ENCODE measurements around the gene P2RX7.
A peak's percentile ranks its signal among the peaks of the same experiment; 100 is the strongest.

The P2RX7 gene

GRCh38 chr12:121132601-121133481 is at the start of gene P2RX7:
Gene P2RX7 (plus strand): TSS chr12:121132876. CDS start chr12:121132971, 95 bp downstream.
- peak; percentile 84 for DNase-seq

DNA sequence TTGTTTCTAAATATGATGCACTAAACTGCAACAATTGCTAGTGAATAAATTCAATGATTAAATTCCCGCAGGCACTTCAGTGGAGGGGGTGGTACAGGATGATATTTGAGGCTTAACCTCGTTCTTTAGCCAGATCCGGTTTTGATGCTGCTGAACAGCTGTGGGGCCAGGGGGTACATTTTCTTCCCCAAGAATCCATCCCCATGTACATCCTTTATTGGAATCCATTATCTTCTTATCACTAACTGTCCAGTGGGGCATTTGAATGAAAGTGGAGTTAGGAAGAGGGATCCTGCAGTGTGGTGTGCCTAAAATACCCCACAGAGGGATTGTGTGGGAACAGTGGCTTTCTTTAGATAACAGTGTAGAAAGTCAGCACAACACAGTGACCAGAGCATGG is 48.4 kb upstream of the P2RX7 start:
- no peak for DNase-seq

DNA sequence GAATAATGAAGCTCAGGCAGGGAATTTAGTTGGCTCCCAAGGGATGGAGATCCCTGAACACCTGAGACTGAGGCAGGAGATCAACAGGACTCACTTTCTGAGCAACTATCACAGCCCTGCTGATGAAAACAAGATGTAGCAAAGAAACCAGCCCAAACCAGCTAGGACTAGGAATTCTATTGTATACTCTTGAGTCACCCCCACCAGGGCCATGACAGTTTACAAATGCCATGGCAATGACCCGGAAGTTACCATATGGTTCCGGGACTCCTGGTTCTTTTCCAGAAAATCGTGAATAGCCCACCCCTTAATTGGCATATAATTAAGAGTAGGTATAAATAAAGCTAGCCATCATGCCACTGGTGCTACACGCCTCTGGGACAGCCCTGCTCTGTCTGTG is 47.6 kb upstream of the P2RX7 start:
- peak; percentile 23 for DNase-seq

GRCh38 chr12:121085506-121086353 is 46.9 kb upstream of the P2RX7 start:
- DNase-seq: peak; percentile 49

DNA sequence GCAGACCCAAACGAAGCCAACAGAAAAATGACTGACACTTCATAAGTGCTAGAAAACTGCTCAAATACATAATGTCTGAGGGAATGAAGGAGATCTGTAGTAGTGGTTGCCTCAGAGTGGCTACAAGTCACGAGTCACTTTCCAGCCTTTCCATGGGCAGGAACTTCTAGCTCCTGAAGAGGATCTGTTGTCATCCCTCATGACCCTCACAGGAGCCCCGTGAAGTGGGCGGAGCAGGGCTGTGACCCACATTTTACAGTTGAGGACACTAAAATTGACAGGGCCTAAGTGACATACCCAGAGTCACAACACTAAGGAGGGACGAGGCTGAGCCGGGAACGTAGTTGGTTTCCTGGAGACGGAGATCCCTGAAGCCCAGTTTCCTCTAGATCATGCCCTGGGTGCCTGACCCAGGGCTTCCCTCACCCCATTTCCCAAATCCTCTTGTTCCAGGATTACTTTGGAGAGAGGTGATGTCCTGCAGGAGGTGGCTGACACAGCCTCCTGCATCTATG is 45.8 kb upstream of the P2RX7 start:
- DNase-seq: no peak

DNA sequence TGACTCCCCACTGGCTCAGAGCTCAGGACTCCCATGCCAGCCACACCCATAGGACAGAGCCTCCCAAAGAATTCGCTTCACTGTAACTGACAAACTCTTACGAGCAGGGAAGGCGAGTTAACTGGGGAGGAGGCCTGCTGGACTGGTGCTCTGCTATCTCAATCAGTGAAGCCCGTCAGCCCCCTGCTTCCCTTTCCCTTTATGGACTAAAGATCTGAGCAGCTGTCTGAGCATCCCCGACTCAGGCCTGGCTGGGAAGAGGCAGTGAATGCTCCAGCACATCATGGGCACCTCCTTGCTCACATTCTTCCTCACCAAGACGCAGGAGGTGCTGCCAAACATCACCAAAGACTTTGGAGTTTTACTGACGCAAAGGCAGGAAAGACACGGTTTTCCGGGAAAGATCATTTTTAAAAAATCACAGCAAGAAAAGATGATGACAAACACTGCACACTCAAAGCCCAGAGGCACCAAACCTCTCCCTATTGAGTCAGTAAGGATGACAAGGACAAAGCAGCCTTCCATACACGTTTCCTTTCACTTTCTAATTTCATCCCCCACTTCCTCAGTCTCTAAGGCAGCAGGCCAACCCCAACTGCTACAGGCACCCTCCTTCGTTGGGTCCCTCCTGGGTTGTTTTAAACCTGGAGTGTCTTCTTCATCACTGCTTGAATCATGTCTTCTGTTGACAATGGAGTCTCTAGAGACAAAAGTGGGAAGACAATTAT is 45.0 kb upstream of the P2RX7 start:
- DNase-seq: no peak

- DNase-seq: peak; percentile 29
Measured at GRCh38 chr12:121088195-121088585, 44.5 kb upstream of the P2RX7 start.

- peak; percentile 64 for DNase-seq
Measured at GRCh38 chr12:121089031-121089812, 43.5 kb upstream of the P2RX7 start.

GRCh38 chr12:121089813-121090430 is 42.8 kb upstream of the P2RX7 start:
- DNase-seq: peak; percentile 49

DNA sequence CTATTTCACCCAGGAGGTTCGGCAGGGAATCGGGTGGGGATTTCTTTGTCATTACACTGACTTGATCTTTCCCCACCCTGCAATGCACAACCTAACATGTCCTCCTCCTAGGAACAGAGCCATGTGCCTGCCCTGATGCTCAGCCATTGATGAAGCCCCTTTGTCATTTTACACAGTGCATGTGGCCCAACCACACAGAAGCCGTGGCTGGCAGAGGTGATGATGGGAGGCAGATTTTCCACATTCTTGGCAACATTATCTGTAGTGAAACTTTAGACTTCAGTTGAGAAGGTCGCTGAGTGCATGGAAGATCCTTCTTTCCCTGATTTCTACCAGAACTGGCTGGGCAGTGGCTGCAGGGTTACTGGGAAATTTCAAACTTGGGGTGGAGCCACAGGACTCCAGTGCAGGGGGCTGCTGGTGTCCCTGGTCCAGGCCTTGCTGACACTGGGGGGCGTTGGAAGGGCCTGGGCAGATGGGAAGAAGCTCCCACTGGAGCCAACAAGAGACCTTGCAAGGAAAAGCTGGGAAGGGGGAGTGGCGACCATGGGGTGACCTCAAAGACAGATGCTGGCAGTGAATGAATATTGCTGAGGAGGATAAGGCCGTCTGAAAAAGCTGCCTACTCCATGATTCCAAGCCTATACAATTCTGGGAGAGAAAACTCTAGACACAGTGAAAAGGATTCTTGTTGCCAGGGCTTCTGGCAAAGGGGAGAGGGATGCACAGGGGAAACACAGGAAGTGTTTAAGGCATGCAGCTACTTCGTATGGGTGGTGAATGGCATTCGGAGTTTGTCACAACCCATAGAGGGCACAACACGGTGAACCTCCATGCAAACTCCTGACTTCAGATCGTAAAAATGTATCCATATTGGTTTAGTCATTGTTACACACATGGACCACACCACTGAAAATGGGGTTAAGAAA is 41.8 kb upstream of the P2RX7 start:
- peak; percentile 46 for DNase-seq

DNA sequence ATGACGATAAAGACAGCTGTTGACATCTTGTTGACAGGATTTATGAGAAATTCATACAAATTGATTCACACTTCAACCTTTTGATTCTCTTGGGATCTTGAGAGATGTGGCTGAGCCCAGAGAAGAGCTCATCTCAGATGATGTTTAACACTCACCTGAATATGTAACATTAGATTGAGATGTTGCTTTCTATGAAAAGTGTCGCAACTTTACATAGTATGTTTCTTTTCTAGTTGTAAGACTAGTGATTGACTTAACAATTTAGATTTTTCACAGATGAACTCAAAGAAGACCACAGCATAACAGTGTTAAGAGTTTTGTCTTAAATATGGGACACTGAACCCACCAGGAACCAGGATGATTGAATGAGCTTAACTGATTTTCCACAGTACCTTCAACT is 40.6 kb upstream of the P2RX7 start:
- no peak for DNase-seq

- peak; percentile 49 for DNase-seq
Measured at GRCh38 chr12:121093487-121093891, 39.2 kb upstream of the P2RX7 start.

- DNase-seq: peak; percentile 91
Measured at GRCh38 chr12:121095544-121096198, 37.0 kb upstream of the P2RX7 start.

DNA sequence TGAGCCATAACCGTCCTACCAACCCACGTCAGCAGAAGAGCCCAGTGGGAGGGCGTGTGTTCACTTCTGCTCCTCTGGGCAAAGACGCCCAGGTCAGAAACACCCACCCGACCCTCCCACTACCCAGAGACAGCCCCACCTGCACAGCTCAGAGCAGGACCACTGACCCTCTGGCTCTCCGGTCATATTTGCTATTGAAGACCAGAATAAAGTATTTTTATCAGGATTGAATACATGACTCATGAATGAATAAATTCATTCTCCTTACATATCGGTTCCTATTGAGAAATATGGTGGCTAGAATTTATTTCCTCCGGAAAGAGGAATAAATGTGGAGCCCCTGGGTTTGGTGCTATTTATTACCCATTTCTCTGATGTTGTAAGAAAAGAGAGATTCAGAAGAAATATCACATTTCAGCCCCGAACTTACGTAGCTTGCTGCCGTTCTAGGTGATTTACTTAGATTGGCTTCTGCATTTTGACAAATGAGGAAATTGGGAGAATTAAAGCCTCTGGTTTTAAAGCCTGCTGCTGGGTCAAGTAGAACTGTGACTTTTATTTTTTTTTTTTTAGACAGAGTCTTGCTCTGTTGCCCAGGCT is 36.4 kb upstream of the P2RX7 start:
- DNase-seq: no peak

GRCh38 chr12:121099779-121100178 is 32.9 kb upstream of the P2RX7 start:
- no peak for DNase-seq

GRCh38 chr12:121102307-121102706 is 30.4 kb upstream of the P2RX7 start:
- DNase-seq: no peak

- DNase-seq: peak; percentile 91
Measured at GRCh38 chr12:121107681-121108080, 25.0 kb upstream of the P2RX7 start.

DNA sequence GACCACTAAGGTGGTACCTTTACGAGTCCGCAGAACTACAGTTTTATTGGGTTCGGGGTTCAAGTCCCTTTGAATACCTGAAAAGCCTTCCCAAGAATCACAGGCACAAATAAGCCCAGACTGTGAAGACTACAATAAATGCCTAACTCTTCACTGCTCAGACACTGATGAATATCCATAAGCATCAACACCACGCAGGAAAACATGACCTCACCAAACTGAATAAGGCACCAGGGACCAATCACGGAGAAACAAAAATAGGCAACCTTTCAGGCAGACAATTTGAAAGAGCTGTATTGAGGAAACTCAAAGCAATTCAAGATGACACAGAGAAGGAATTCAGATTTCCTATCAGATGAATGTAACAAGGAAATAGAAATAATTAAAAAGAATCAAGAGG is 24.2 kb upstream of the P2RX7 start:
- DNase-seq: no peak

DNA sequence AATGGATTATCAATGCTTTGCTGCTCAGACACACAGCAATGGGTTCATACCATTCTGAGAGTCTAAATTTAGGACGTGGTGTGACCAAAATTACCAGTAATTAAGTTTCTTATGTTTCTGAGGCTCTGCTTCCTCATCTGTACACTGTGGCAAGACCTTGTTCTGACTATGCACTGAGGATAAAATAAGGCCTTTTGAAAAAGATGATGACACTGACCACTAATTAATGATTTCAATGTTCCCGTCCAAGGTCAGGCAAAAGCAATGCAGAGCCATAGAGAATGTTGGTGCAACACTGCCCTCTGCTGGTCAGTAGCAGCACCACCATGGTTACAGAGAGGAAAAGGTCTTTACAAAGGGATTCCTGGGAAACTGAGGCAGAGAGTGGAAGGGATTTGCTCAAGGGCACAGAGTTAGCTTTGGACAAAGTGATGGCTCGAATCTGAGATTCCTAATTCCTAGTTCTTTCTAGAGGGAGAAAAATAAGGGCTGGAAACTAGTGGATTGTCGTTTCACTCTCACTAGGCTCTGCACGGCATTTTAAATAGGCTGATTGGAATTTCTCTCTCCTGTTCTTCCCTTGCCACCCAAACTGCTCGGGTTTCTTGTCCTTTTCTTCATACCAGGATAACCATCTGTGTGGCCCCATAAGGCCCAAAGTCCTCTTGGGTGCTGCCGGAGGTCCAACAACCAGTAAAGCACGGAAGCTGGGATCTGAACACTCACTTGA is 22.3 kb upstream of the P2RX7 start:
- peak; percentile 78 for DNase-seq

Measured in islet precursor cell (in vitro differentiated cells).